GM12891 (cell line): ENCODE measurements around the gene FAM9C.
A peak's percentile ranks its signal among the peaks of the same experiment; 100 is the strongest.

Experiments used
- POLR2A ChIP-seq: IDR thresholded peaks from 2 replicates; pipeline ENCODE4 v1.6.1; 2011; ENCODE audit warnings: low read depth, low read length, control low read depth
- POLR2AphosphoS5 ChIP-seq: IDR thresholded peaks from 2 replicates; pipeline ENCODE4 v1.6.1; 2011; ENCODE audit warnings: low read depth, low read length, control low read depth
- POU2F2 ChIP-seq: IDR thresholded peaks from 2 replicates; pipeline ENCODE4 v1.6.1; 2011; ENCODE audit warnings: low read depth, mild to moderate bottlenecking, control low read depth, low read length, moderate library complexity
- TAF1 ChIP-seq: IDR thresholded peaks from 2 replicates; pipeline ENCODE4 v1.6.1; 2011; ENCODE audit warnings: low read depth, low read length, control low read depth

GRCh38 chrX:13087322-13088155 is 43.1 kb upstream of the FAM9C start:
- TF ChIP-seq POLR2A (no peak; the same call in 1 of the 2 replicates), POLR2AphosphoS5 (peak; percentile 15; the same call in 1 of the 2 replicates), TAF1 (no peak), POU2F2 (no peak)
